HFF-Myc (cell line): ENCODE results near the gene SLC22A25.
"Not testable (repeated sequence)": the region's sequence is repeated elsewhere in the genome, so short reads cannot be mapped to it uniquely, and the experiment has no call there.

Experiments
- DNase-seq: peaks from one replicate; pipeline ENCODE4 v3.0.0-alpha.2; 2011; ENCODE audit warnings: low read depth; ENCODE audit errors: extremely low read depth
- H3K4me3 ChIP-seq: replicated peaks from 2 replicates; pipeline ENCODE4 v1.5.1; 2011; ENCODE audit warnings: low read depth, mild to moderate bottlenecking, control low read depth, low read length
- TF ChIP-seq, protein P1 (sequence below): IDR thresholded peaks from 2 replicates; pipeline ENCODE4 v1.5.1; 2012; ENCODE audit warnings: mild to moderate bottlenecking, low read depth, low read length, control low read depth; ENCODE audit errors: missing control alignments

Gene SLC22A25

DNA sequence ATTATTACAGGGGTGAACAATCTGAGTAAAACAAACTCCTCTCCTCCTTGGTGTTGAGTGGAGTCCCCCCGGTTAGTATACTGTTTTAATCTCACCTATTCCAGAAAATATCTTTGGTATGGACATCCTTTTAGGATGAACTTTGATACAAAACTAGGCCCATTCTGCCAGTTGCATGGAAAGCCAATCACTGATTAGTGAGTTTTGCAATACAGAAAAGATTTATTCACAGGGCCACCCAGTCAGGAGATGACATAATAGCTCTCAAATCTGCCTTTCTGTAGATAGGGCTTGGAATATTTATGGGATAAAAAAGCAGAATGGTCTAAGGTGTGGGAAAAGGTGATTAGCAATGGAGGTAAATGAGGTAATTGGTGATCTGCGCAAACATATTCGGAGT is 30.3 kb upstream of the SLC22A25 start:
- no peak for DNase-seq
- TF ChIP-seq, protein P1, sequence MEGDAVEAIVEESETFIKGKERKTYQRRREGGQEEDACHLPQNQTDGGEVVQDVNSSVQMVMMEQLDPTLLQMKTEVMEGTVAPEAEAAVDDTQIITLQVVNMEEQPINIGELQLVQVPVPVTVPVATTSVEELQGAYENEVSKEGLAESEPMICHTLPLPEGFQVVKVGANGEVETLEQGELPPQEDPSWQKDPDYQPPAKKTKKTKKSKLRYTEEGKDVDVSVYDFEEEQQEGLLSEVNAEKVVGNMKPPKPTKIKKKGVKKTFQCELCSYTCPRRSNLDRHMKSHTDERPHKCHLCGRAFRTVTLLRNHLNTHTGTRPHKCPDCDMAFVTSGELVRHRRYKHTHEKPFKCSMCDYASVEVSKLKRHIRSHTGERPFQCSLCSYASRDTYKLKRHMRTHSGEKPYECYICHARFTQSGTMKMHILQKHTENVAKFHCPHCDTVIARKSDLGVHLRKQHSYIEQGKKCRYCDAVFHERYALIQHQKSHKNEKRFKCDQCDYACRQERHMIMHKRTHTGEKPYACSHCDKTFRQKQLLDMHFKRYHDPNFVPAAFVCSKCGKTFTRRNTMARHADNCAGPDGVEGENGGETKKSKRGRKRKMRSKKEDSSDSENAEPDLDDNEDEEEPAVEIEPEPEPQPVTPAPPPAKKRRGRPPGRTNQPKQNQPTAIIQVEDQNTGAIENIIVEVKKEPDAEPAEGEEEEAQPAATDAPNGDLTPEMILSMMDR = no peak
- no peak overlapping the region for H3K4me3 ChIP-seq

DNA sequence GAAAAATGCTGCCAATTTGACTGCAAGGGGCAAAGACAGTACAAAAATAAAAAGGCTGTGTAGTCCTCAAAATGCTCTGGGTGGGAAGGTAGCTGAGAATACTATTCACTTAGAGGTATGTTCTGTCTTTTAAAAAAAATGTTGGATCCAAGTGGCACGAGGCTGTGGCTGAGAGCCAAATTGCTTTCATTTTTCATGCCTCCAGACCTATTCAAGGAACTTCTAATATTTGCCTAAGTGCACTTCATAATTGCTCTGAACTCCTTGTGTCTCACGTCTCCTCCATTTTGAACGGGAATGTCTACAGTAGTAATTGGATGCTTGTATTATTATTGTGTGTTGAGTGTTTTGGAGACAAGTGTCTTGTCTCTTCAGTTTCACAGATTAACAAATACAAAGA is 19.1 kb upstream of the SLC22A25 start:
- H3K4me3 ChIP-seq = no peak overlapping the region
- TF ChIP-seq, protein P1 = no peak
- no peak for DNase-seq

DNA sequence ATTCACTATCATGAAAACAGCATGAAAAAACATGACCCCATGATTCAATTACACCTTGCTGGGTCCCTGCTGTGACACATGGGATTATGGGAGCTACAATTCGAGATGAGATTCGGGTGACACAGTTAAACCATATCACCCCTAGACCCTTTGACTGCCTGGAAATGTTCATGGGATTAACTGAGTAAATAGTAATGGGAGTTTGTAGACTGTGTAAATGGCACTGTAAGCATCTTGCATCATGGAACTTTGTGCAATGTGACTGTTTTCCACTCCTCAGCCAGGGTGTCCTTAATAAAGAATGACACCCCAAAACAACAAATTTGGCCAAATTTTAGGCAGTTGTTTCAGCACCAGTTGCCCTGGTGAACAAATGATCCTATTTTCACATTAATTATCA is 7.9 kb upstream of the SLC22A25 start:
- TF ChIP-seq, protein P1 = no peak
- DNase-seq = no peak

DNA sequence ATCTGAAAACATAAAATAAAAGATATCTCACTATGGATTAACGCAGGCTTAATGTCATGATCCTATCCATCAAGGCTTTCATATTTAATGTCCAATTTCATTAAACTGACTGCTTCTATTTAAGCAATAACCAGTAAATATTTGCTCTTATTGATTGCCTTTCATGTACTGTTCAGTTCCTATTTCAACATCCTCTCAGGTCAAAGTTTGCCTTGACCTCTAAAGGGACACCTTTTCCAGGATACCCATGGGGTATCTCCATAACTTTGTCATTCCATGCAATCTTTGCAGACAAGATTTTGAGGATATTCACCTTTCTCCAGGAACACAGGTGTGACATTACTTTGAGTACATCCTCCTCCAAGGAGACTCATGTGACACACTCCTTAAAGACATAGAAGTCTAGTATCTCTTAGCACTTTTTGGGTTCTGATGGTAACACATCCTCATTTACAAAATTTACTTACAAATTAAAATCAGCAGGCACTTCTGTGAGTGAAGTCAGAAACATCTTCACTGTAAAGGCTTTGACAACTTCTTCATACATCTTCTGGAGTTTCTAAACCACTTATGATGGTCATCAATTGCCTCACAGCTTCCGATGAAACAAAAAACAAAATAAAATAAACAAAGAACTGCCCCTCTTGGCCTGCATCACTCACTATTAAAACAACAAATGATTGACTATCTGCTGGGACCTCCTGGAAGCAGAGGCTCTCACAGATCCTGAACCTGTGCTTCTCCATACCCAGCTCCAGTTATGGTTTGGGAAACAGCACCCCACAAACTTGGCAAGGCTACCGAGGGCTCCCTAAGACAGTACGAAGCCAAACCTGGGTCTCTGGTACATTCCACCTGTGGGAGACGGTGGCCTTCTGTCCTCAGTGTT is 7.0 kb upstream of the SLC22A25 start:
- TF ChIP-seq, protein P1 = no peak
- no peak for DNase-seq
- H3K4me3 ChIP-seq = no peak overlapping the region

More for the DNA sequence above, 7.9 kb upstream of the SLC22A25 start:
- no peak overlapping the region for H3K4me3 ChIP-seq

DNA sequence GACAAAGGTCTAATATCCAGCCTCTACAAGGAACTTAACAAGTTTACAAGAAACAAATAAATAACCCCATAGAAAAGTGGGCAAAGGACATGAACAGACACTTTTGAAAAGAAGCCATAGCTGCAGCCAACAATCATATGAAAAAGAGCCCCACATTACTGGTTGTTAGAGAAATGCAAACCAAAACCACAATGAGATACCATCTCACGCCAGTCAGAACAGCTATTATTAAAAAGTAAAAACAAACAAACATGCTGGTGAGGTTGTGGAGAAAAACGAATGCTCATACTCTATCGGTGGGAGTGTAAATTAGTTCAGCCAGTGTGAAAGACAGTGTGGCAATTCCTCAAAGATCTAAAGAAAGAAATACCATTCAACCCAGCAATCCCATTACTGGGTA is 5.6 kb upstream of the SLC22A25 start:
- no peak overlapping the region for H3K4me3 ChIP-seq
- TF ChIP-seq, protein P1 = no peak
- DNase-seq = no peak

DNA sequence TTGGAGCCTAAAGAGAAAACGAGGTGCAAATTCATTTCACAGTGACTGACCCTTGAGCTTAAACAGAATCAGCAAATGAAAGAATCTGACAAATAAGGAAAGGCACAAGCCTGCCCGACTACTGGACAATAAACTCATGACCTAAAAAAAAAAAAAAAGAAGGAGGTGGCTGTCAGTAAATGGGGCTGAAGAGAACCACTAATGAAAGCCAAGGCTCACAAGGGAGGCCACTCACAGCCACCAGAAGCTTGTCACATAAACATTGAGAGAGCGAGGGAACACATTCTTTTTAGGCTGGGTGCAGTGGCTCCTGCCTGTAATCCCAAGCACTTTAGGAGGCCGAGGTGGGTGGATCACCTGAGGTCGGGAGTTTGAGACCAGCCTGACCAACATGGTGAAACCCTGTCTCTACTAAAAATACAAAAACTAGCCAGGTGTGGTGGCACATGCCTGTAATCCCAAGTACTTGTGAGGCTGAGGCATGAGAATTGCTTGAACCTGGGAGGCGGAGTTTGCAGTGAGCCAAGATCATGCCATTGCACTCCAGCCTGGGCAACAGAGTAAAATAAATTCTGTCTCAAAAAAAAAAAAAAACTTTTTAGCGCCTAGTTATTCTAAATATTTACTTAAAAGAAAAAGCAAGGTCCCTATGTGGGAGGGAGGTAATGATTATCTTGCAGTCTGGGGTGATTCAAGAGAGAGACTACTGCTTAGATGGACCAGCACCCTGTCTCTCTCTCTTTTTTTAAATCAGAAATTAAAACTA is 4.0 kb upstream of the SLC22A25 start:
- H3K4me3 ChIP-seq, DNase-seq: not testable (repeated sequence)

DNA sequence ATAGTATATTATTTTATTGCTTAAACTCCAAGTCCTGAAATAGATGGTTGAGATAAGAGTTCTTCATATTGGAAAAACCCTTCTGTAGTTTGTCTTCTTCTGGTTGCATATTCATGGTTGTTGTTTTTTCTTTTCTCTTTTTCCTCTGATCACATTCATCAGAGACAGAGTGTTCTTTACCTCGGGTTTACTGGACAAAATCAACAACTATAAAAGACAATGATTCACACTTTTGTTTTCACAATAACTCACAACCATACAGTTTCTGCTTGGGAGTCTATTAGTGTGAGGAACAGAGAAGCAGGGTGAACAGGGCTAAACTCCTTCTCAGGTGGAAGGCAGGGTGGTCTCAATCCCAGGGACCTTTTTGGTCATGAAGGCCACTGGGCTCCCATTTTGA is 2.6 kb upstream of the SLC22A25 start:
- TF ChIP-seq, protein P1 = no peak
- H3K4me3 ChIP-seq = no peak overlapping the region
- DNase-seq = no peak
